Stimulated activated naive B cell treated with anti-CD40 and anti-IgM and Interleukin-4, amounts not matched to agents 10 μg/mL and 1 μg/mL and 100 μg/mL, for 72 hours (primary cell): Measurements from ENCODE around the gene CDK6.

ENCODE experiments used
- ATAC-seq, 2 donors: fragments of 150-1000 bp; cut with Tn5 transposase; replicated peaks; 2 replicates each; pipeline ENCODE4 v1.10.0; 2021; ENCODE audit warnings: moderate library complexity in 1 of 2
- DNase-seq: peaks from one replicate; pipeline ENCODE4 v3.0.0; 2021
- H3K27ac Mint-ChIP-seq: one replicate; pipeline ENCODE4 v1.8.0; 2022; ENCODE audit warnings: mild to moderate bottlenecking, mixed read lengths
- H3K27me3 Mint-ChIP-seq, 2 donors: one replicate each; pipeline ENCODE4 v1.8.0; 2022; ENCODE audit warnings: mixed read lengths in 2 of 2
- H3K36me3 Mint-ChIP-seq, 2 donors: one replicate each; pipeline ENCODE4 v1.8.0; 2022; ENCODE audit warnings: mixed read lengths in 2 of 2, mild to moderate bottlenecking in 1 of 2
- H3K4me1 Mint-ChIP-seq, 2 donors: one replicate each; pipeline ENCODE4 v1.8.0; 2022; ENCODE audit warnings: mixed read lengths in 2 of 2, mild to moderate bottlenecking in 1 of 2
- H3K4me3 Mint-ChIP-seq, 2 donors: one replicate each; pipeline ENCODE4 v1.8.0; 2022; ENCODE audit warnings: mild to moderate bottlenecking in 2 of 2, mixed read lengths in 2 of 2, moderate library complexity in 1 of 2
- H3K9me3 Mint-ChIP-seq, 2 donors: one replicate each; pipeline ENCODE4 v1.8.0; 2022; ENCODE audit warnings: mixed read lengths in 2 of 2, mild to moderate bottlenecking in 1 of 2

Gene CDK6

DNA sequence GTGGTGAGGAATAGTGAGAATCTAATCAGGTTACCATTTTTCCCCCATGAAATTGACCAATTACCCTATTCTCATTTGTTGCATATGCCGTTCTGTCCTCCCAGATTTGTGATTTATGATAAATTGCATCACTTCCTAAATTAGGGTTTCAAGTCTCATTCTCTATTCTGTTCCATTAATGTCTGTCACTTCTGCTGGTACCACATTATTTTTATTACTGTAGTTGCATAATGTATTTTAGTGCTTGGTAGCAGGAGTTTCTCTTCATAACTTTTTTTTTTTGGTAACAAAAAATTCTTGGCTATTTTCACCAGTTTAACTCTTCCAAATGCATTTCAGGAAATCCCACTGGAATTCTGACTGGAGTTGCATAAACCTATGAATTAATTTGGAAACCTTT is 202.2 kb downstream of the CDK6 start:
- Mint-ChIP-seq H3K4me1 (peaks cover 36 to 62% of the 10 kb centered on the region in 2 donors), H3K36me3 (peaks cover 3 to 7% of the 10 kb centered on the region in 2 donors), H3K9me3 (peaks cover 1 to 3% of the 10 kb centered on the region in 2 donors), H3K4me3 (peak overlapping the region; percentile 35 to 42), H3K27ac (peak overlapping the region; percentile 21), H3K27me3 (no peaks in the 10 kb centered on the region)
- ATAC-seq = peak in 1 of 2 donors; percentile 6
- DNase-seq = no peak

DNA sequence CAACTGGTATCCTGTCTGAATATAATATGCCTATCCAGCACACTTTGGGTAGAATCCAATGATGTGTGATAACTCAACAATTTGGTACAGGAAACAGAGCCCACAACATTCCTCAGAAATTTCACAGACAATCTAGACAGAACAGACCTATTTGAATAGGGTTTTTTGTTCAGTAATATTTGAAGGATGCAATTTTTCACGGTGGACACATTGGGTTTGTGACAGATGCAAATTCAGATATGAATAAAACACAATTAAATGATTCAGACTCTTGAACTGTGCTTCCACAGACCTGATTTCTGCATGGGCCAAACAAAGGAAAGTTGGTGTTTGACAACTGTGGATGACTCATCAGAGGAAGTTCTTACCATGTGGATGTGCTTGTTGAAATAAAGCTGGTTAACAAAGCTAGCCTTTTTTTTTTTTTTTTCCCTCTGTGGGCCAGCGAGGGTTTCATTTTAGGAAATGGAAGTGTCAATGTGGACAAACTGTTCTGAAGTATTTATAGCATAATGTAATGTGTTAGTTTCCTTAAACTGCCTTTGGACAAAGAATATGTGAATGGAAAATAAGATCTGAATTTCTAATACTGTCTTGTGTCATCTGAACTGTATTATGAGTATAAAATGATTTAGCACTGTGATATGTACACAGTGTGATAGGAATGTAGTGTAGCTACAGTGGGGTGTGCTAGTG is 203.0 kb downstream of the CDK6 start:
- peak overlapping the region; percentile 35 to 48 for H3K4me3 Mint-ChIP-seq
- no peak for DNase-seq

DNA sequence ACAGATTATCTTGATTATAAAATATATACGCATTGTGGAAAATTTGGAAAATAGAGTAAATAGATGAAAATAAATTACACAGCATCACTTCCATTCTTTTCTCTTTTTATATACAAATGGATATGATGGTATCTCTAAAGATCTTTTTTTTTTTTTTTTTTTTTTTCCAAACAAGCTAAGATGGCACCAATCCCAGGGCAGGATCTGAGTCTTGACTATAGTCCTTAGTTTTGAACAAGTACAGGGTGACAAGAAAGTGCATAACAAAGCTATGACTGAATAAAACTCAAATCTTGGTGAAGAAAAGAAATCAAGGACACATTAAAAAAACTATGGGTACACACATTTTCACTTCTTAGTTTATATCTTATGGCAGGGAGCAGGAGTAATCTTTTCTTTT is 203.6 kb downstream of the CDK6 start:
- no peaks in the 10 kb centered on the region for H3K27me3 Mint-ChIP-seq
- no peak for DNase-seq
- ATAC-seq = no peak
- peaks cover 14 to 16% of the 10 kb centered on the region in 2 donors for H3K36me3 Mint-ChIP-seq
- H3K4me3 Mint-ChIP-seq = peak overlapping the region; percentile 35 to 48
- peaks cover 36 to 62% of the 10 kb centered on the region in 2 donors for H3K4me1 Mint-ChIP-seq
- H3K27ac Mint-ChIP-seq = peak overlapping the region; percentile 87
- H3K9me3 Mint-ChIP-seq = peaks cover 4 to 8% of the 10 kb centered on the region in 2 donors

More for the DNA sequence above, 203.0 kb downstream of the CDK6 start:
- Mint-ChIP-seq H3K36me3 (peaks cover 11 to 12% of the 10 kb centered on the region in 2 donors), H3K9me3 (peaks cover 4 to 8% of the 10 kb centered on the region in 2 donors), H3K27me3 (no peaks in the 10 kb centered on the region), H3K27ac (peak overlapping the region; percentile 87), H3K4me1 (peaks cover 35 to 62% of the 10 kb centered on the region in 2 donors)
- no peak for ATAC-seq

DNA sequence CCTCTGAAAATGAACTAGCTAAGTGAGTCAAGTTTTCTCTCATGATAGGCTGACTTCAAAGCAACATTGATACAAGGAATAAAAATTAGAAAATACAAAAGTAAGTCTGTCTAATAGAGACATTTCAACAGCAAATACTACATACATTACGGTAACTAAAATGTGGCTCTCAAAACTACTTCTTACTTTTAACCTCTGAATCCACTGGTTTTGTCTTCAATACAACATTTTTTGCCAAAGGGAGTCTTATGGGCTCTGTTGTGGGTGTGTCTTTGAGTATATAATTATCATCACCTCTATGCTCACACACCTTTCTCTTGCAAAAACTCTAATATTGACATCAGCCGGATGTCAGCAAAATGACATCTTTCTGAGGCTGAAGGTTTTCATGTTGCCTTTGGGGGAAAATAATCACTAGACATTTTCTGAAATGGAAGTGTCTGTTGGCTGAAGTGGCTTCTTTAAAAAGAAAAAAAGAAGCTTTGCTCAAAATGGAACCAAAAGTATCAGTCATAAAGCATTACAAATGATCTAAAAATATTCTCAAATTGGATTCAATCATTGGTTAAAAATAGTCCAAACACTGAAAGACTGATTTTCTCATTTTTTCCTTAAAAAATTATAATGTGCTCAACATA is 204.4 kb downstream of the CDK6 start:
- Mint-ChIP-seq H3K9me3 (peaks cover 7 to 11% of the 10 kb centered on the region in 2 donors), H3K4me3 (peak overlapping the region; percentile 77 to 79), H3K27me3 (no peaks in the 10 kb centered on the region), H3K36me3 (peaks cover 20 to 21% of the 10 kb centered on the region in 2 donors), H3K27ac (peak overlapping the region; percentile 93), H3K4me1 (peaks cover 36 to 70% of the 10 kb centered on the region in 2 donors)
- ATAC-seq = no peak
- no peak for DNase-seq

DNA sequence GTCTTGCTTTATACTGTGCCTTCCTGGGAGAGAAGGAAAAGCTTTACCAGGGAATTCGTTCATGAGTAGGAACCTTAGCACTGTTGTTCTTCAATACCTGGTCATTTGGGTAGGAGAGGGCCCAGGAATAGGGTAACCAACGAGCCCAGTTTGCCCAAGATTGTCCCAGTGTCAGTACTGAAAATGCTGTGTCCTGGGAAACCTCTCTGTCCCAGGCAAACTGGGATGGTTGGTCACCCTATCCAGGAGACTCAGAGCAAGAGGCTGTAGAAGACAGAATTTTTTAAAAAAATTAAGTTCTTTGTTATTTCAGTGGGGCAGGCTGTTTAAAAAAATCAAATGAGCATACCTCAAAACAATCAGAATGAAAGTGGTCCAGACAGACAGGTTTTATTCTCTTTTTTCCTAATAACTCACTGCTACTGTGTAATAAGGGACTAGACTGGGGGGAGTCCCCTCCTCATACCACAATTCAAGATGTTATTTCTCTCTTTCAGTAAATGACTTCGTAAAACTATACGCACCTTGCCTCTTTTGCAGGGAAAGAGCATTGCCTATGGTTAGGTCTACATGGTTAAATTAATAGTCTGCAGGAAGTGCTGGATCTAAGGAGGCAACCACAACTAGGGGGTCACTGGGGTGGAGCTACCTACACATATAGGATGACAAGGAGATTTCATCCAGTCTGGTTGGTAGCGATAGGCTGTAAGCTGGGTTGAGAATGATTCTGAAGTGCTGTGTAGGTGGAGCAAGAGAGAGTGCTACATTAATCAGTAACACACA is 205.1 kb downstream of the CDK6 start:
- Mint-ChIP-seq H3K4me3 (peak overlapping the region; percentile 77 to 79), H3K4me1 (peaks cover 40 to 75% of the 10 kb centered on the region in 2 donors), H3K27ac (peak overlapping the region; percentile 93)

DNA sequence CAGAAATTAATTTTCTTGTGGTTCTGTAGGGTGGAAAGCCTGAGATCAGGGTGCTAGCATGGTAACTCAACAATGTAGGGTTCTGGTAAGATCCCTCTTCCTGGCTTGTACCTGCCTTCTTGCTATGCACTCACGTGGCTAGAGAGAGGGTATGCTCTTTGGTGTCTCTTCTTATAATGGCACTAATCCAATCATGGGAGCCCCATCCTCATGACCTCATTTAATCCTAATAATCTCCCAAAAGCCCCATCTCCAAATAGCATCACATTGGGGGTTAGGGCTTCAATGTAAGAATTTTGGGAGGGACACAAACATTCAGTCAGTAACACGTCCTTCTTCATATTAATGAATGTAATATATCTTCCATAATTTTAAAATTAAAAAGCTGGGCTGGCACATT is 206.6 kb downstream of the CDK6 start:
- ATAC-seq (no peak), DNase-seq (no peak)
- Mint-ChIP-seq H3K36me3 (peaks cover 20 to 30% of the 10 kb centered on the region in 2 donors), H3K4me1 (peaks cover 41 to 67% of the 10 kb centered on the region in 2 donors), H3K9me3 (peaks cover 7 to 11% of the 10 kb centered on the region in 2 donors), H3K4me3 (no peak overlapping the region), H3K27me3 (no peaks in the 10 kb centered on the region), H3K27ac (no peak overlapping the region)

More for the DNA sequence above, 205.1 kb downstream of the CDK6 start:
- peak; percentile 63 for DNase-seq
- H3K27me3 Mint-ChIP-seq = no peaks in the 10 kb centered on the region
- H3K9me3 Mint-ChIP-seq = peaks cover 7 to 11% of the 10 kb centered on the region in 2 donors
- peaks cover 20 to 25% of the 10 kb centered on the region in 2 donors for H3K36me3 Mint-ChIP-seq
- peak; percentile 84 to 87 for ATAC-seq

DNA sequence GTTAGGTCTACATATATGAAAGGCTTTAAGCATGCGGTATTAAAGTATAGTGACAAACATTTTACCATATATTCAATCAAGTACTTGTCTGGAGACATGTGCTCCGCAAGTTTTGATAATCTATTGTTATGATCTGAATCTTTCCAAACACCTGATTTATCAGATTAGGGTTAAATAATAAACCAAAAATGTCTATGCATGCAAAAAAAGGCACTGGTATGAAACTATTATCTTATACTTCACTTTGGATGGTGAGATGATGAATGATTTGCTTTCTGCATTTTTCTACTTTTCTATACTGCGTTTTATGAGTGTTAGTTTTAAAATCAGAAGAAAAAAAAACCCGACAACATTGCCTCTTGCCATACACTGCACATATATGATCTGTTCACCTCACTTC is 208.4 kb downstream of the CDK6 start:
- H3K4me3 Mint-ChIP-seq = no peak overlapping the region
- peaks cover 32 to 55% of the 10 kb centered on the region in 2 donors for H3K4me1 Mint-ChIP-seq
- DNase-seq = no peak
- peaks cover 21 to 34% of the 10 kb centered on the region in 2 donors for H3K36me3 Mint-ChIP-seq
- no peak overlapping the region for H3K27ac Mint-ChIP-seq
- no peaks in the 10 kb centered on the region for H3K27me3 Mint-ChIP-seq
- H3K9me3 Mint-ChIP-seq = peaks cover 7 to 11% of the 10 kb centered on the region in 2 donors
- ATAC-seq = no peak

DNA sequence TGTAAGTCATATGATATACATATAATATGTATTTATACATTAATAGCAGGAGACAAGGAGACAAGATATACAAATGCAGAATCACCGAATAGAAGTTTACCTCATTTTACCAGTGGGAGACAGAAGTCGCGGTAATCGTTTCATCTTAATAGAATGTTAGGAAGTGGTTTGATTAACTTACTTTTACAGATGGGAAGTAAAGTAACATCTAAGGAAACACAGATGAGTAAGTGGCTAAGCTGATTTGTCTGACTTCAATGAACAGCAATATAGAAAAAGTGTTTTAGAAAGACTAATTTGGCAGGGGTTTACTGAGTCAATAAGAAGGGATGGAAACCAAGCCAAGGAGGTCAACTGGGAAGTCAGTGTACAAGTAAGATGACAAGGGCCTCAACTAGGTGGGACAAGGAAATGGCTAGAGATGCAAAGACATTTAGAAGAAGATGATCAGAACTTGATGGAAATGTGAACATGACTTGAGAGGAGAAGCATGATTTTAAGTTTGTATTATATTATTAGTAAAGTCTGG is 210.0 kb downstream of the CDK6 start:
- H3K27me3 Mint-ChIP-seq = no peaks in the 10 kb centered on the region
- H3K4me1 Mint-ChIP-seq = peaks cover 33 to 57% of the 10 kb centered on the region in 2 donors
- no peak overlapping the region for H3K27ac Mint-ChIP-seq
- H3K36me3 Mint-ChIP-seq = peaks cover 24 to 39% of the 10 kb centered on the region in 2 donors
- no peak overlapping the region for H3K4me3 Mint-ChIP-seq
- H3K9me3 Mint-ChIP-seq = peaks cover 7 to 11% of the 10 kb centered on the region in 2 donors
- no peak for DNase-seq
- ATAC-seq = no peak

DNA sequence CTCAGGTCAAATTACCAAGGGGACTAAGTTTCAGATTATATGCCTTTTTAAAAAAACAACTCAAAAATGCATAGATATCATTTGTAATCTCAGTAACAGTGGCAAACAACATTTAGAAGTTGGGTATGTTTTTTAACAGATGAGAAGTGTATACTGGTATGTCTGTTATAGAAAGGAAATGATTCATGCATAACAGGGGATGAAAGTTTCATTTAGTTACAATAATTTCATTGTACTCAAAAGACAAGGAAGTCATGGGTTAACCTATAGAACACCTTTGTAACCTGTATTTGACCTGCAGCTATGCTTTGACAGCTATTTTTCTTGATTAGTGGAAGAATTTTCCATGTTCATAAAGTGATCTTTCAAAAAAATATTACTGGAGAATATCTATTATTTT is 210.8 kb downstream of the CDK6 start:
- Mint-ChIP-seq H3K4me1 (peaks cover 32 to 55% of the 10 kb centered on the region in 2 donors), H3K27me3 (no peaks in the 10 kb centered on the region), H3K9me3 (peaks cover 7 to 11% of the 10 kb centered on the region in 2 donors), H3K36me3 (peaks cover 24 to 39% of the 10 kb centered on the region in 2 donors), H3K4me3 (no peak overlapping the region), H3K27ac (no peak overlapping the region)
- DNase-seq = no peak
- ATAC-seq = no peak

DNA sequence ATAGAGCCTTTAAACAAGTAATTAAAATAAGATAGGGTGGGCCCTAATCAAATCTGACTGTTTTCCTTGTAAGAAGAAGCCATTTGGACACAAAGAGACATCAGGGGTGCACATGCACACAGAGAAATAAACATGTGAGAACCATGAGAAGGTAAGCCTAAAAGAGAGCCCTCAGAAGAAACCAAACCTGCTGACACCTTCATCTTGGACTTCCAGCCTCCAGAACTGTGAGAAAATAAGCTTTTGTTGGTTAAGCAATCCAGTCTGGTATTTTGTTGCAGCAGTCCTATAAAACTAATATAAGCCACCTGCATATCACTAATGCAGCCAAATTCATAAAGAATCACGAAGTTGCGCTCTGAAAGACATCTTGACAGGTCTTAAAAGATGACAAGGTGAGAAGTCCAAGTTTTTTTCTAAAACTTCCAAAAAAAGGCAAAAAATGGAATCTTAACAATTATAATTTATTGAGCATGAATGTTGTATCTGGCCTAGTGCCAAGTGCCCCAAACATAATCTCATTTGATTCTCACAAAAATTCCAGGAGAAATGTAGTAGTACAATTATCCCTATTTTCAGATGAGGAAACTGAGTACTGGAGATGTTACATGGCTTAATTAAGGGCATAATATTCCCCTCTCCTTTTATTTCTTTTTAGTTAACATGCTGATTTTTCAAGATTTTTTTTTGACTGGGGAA is 211.9 kb downstream of the CDK6 start:
- peaks cover 22 to 35% of the 10 kb centered on the region in 2 donors for H3K36me3 Mint-ChIP-seq
- H3K9me3 Mint-ChIP-seq = peaks cover 6 to 9% of the 10 kb centered on the region in 2 donors
- no peak overlapping the region for H3K4me3 Mint-ChIP-seq
- H3K4me1 Mint-ChIP-seq = peaks cover 29 to 52% of the 10 kb centered on the region in 2 donors
- DNase-seq (no peak), ATAC-seq (no peak)
- no peaks in the 10 kb centered on the region for H3K27me3 Mint-ChIP-seq
- H3K27ac Mint-ChIP-seq = no peak overlapping the region

DNA sequence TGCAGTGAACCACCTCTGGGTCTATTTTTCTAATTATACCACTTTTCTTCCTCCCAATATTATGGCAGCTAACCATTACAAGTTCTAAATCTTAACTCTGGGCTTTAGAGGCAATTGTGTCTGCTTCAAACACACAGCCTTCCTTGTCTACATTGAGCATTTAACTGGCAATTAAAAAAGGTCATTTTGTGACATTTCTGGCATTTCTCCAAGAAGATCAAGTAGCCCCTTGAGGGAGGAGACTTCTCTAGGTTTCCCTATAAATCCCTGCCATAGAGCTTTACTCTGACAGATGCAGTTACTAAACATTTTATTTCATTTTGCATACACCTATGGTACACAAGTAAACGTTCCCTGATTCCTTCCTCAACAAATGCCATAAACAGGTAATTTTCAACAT is 212.8 kb downstream of the CDK6 start:
- Mint-ChIP-seq H3K4me3 (no peak overlapping the region), H3K27me3 (no peaks in the 10 kb centered on the region), H3K4me1 (peaks cover 25 to 47% of the 10 kb centered on the region in 2 donors), H3K27ac (no peak overlapping the region), H3K9me3 (peaks cover 3% of the 10 kb centered on the region in 2 donors), H3K36me3 (peaks cover 15 to 28% of the 10 kb centered on the region in 2 donors)
- DNase-seq = no peak
- no peak for ATAC-seq

DNA sequence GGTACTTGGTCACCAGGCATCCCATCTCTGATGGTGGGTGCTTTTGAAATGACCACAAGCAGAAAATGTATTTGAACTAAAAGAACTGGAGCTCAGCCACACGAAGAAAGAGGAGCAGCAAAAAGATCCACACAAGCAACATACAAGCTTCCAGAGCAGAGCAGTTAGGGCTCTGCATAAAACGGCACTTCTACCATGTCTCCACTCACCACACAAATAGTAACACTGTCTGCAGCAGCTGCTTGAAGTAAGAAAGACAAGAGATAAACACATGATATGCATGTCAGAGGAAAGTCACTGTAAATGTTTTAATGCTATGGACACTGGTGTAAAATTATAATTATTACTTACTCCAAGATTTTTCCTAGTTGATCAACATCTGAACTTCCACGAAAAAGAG is 213.7 kb downstream of the CDK6 start:
- DNase-seq (no peak), ATAC-seq (no peak)
- peaks cover 10 to 26% of the 10 kb centered on the region in 2 donors for H3K36me3 Mint-ChIP-seq
- no peak overlapping the region for H3K4me3 Mint-ChIP-seq
- H3K27me3 Mint-ChIP-seq = no peaks in the 10 kb centered on the region
- peaks cover 23 to 46% of the 10 kb centered on the region in 2 donors for H3K4me1 Mint-ChIP-seq
- H3K9me3 Mint-ChIP-seq = peaks cover 3% of the 10 kb centered on the region in 2 donors
- H3K27ac Mint-ChIP-seq = peak overlapping the region; percentile 33

DNA sequence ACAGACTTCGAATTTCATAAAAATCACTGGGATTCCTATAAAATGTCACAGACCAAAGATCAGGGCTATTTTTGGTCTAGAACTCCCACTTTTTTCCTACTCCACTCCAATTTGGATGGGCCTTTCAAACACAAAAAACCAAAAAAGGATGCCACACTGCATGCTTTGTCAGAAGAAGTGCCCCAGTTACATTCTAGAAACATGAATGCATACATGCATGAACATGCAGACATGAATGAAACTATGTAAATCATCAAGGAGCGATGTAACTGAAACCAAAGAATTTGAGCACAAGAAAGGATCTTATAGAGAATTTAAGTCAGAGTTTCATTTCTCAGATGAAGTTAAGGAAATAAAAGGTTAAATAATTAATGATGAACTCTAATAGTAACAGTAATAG is 214.3 kb downstream of the CDK6 start:
- DNase-seq = no peak
- H3K36me3 Mint-ChIP-seq = peaks cover 5 to 27% of the 10 kb centered on the region in 2 donors
- H3K4me3 Mint-ChIP-seq = no peak overlapping the region
- peaks cover 23 to 40% of the 10 kb centered on the region in 2 donors for H3K4me1 Mint-ChIP-seq
- peak; percentile 44 to 50 for ATAC-seq
- H3K27ac Mint-ChIP-seq = no peak overlapping the region
- H3K27me3 Mint-ChIP-seq = no peaks in the 10 kb centered on the region
- H3K9me3 Mint-ChIP-seq = no peaks in the 10 kb centered on the region
